8988T (cell line): ENCODE results near the gene MPND.

Experiments used
- DNase-seq: peaks from one replicate; pipeline ENCODE4 v3.0.0; 2011

MPND gene

GRCh38 chr19:4385291-4386040 lies 42.1 kb downstream of the MPND start:
- no peak for DNase-seq

GRCh38 chr19:4386041-4386782 lies 42.9 kb downstream of the MPND start:
- no peak for DNase-seq

- no peak for DNase-seq
These were observed 45.1 kb downstream of the MPND start for GRCh38 chr19:4388337-4389063.

GRCh38 chr19:4389064-4389375 lies 45.7 kb downstream of the MPND start:
- DNase-seq = no peak

GRCh38 chr19:4389511-4390016 lies 46.2 kb downstream of the MPND start:
- no peak for DNase-seq

GRCh38 chr19:4390017-4390566 lies 46.7 kb downstream of the MPND start:
- DNase-seq = no peak

- no peak for DNase-seq
These were observed 47.4 kb downstream of the MPND start for GRCh38 chr19:4390567-4391305.

GRCh38 chr19:4391306-4391693 lies 47.9 kb downstream of the MPND start:
- DNase-seq = no peak

GRCh38 chr19:4391701-4392483 lies 48.5 kb downstream of the MPND start:
- DNase-seq = no peak

- no peak for DNase-seq
These were observed 50.7 kb downstream of the MPND start for GRCh38 chr19:4393947-4394590.

- DNase-seq = no peak
These were observed 53.8 kb downstream of the MPND start for GRCh38 chr19:4396949-4397783.

GRCh38 chr19:4399812-4400134 lies 56.4 kb downstream of the MPND start:
- peak; percentile 45 for DNase-seq

GRCh38 chr19:4400135-4400936 lies 57.0 kb downstream of the MPND start, which contains the start of gene SH3GL1:
TSS of gene SH3GL1 (minus strand) at chr19:4400547. CDS start at chr19:4400368, 179 bp downstream.
- DNase-seq = peak; percentile 68

- no peak for DNase-seq
These were observed 58.4 kb downstream of the MPND start for GRCh38 chr19:4401769-4402170.

- DNase-seq = peak; percentile 96
These were observed 59.0 kb downstream of the MPND start, which contains the start of gene CHAF1A for GRCh38 chr19:4402171-4403004. TSS of gene CHAF1A (plus strand) at chr19:4402640. CDS start at chr19:4402763, 123 bp downstream.

GRCh38 chr19:4403005-4403761 lies 59.8 kb downstream of the MPND start:
- no peak for DNase-seq

GRCh38 chr19:4405977-4406376 lies 62.6 kb downstream of the MPND start:
- DNase-seq = no peak

GRCh38 chr19:4406626-4407025 lies 63.3 kb downstream of the MPND start:
- no peak for DNase-seq
